ENCODE measurements around the gene GM2A. TPM values are rescaled to one million over a fixed set of nuclear protein-coding genes. Genes with fewer than 3 reads are reported as not detected.

Gene GM2A
- total RNA-seq, 1 experiment from 2014 or later: 90.2 TPM

DNA sequence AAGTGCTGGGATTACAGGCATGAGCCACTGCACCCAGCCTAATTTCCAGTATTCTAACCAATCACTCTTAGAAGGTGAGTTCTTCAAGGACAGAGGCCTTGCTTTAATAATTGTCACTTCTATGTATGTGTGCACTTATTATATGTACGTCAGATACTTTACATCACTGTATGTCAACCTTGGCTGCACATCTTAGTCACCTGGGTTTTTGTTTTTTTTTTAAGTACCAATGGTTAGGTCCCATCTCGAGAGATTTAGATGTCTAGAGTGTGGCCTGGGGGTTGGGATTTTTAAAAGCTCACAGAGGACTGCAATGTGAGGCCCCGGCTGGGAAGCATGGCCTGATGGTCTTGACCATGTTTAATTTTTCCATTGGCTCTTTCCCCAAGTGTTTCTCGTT, 9.9 kb upstream of the GM2A start:
- H3K36me3 ChIP-seq (ENCODE audit: low read depth, low read length): no peaks in the 10 kb centered on the region
- H3K9me3 ChIP-seq (ENCODE audit: low read length): no peaks in the 10 kb centered on the region
- no peak overlapping the region for H3K9ac ChIP-seq (ENCODE audit: low read length)
- H3K4me3 ChIP-seq (ENCODE audit: low read length): no peak overlapping the region
- no peak overlapping the region for H2AFZ ChIP-seq (ENCODE audit: low read length)
- H3K4me2 ChIP-seq (ENCODE audit: low read length): no peak overlapping the region
- DNase-seq (no peak), ATAC-seq (no peak)
- BruUV-seq (replicated peaks): no TSS peak
- ChIA-PET POLR2A (ENCODE audit: unreplicated experiment) (no interaction called here), CTCF (no interaction called here)
- H3K9me2 ChIP-seq (replicated peaks; ENCODE audit: low read length): no peaks in the 10 kb centered on the region
- no peak overlapping the region for H3K27ac ChIP-seq (ENCODE audit: low read length)
- H3K27me3 ChIP-seq (ENCODE audit: low read length): no peaks in the 10 kb centered on the region
- H3K79me2 ChIP-seq (ENCODE audit: low read length): no peaks in the 10 kb centered on the region
- peaks cover 5% of the 10 kb centered on the region for H3K4me1 ChIP-seq (ENCODE audit: insufficient read depth, low read length)
- intact Hi-C loops (cut with micrococcal nuclease): no loop called here
- H3F3A ChIP-seq (ENCODE audit: low read length, unreplicated experiment): no peaks in the 10 kb centered on the region
- no peaks in the 10 kb centered on the region for H4K20me1 ChIP-seq (ENCODE audit: low read length)
- no peak for TF ChIP-seq EZH2phosphoT487 (IDR thresholded peaks at IDR 0.05; ENCODE audit: borderline replicate concordance, low read length)
- no peak for TF ChIP-seq EZH2 (IDR thresholded peaks at IDR 0.05; ENCODE audit: low read length, unreplicated experiment)
- TF ChIP-seq, protein P1, sequence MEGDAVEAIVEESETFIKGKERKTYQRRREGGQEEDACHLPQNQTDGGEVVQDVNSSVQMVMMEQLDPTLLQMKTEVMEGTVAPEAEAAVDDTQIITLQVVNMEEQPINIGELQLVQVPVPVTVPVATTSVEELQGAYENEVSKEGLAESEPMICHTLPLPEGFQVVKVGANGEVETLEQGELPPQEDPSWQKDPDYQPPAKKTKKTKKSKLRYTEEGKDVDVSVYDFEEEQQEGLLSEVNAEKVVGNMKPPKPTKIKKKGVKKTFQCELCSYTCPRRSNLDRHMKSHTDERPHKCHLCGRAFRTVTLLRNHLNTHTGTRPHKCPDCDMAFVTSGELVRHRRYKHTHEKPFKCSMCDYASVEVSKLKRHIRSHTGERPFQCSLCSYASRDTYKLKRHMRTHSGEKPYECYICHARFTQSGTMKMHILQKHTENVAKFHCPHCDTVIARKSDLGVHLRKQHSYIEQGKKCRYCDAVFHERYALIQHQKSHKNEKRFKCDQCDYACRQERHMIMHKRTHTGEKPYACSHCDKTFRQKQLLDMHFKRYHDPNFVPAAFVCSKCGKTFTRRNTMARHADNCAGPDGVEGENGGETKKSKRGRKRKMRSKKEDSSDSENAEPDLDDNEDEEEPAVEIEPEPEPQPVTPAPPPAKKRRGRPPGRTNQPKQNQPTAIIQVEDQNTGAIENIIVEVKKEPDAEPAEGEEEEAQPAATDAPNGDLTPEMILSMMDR (conservative IDR thresholded peaks at IDR 0.05; ENCODE audit: low read depth, low read length): no peak

DNA sequence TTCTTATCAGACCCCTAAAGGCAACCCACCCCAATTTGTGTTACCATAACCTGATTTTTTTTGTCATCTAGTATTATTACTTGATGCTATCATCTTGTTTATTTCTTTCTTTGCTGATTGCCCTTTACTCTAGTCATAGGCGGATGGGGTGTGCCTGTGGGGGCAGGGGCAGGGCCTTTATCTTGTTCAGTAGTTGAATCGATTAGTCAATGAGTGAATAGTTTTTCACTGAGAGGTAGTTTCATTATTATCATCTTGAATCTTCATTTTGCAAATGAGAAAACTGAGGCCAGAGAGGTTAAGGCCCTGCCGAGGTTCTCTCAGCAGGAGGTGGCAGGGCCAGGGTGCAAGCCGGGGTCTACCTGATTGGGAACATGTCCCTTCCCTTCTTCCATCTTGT, 9.4 kb upstream of the GM2A start:
- Histone ChIP-seq H3K9me3 (ENCODE audit: low read length) (no peaks in the 10 kb centered on the region), H3K9ac (ENCODE audit: low read length) (no peak overlapping the region), H3K36me3 (ENCODE audit: low read depth, low read length) (no peaks in the 10 kb centered on the region), H3K4me1 (ENCODE audit: insufficient read depth, low read length) (peaks cover 5% of the 10 kb centered on the region), H3K79me2 (ENCODE audit: low read length) (no peaks in the 10 kb centered on the region), H3K4me3 (ENCODE audit: low read length) (no peak overlapping the region), H3K27ac (ENCODE audit: low read length) (no peak overlapping the region), H3K27me3 (ENCODE audit: low read length) (no peaks in the 10 kb centered on the region), H3K9me2 (replicated peaks; ENCODE audit: low read length) (no peaks in the 10 kb centered on the region), H4K20me1 (ENCODE audit: low read length) (no peaks in the 10 kb centered on the region), H3F3A (ENCODE audit: low read length, unreplicated experiment) (no peaks in the 10 kb centered on the region), H3K4me2 (ENCODE audit: low read length) (no peak overlapping the region), H2AFZ (ENCODE audit: low read length) (no peak overlapping the region)
- POLR2A ChIA-PET (ENCODE audit: unreplicated experiment): no interaction called here
- no peak for TF ChIP-seq EZH2 (IDR thresholded peaks at IDR 0.05; ENCODE audit: low read length, unreplicated experiment)
- TF ChIP-seq, protein P1 (conservative IDR thresholded peaks at IDR 0.05; ENCODE audit: low read depth, low read length): no peak
- TF ChIP-seq EZH2phosphoT487 (IDR thresholded peaks at IDR 0.05; ENCODE audit: borderline replicate concordance, low read length): no peak
- ATAC-seq (no peak), DNase-seq (no peak)
- BruUV-seq (replicated peaks): no TSS peak
- CTCF ChIA-PET: no interaction called here
- intact Hi-C loops (cut with micrococcal nuclease): no loop called here

DNA sequence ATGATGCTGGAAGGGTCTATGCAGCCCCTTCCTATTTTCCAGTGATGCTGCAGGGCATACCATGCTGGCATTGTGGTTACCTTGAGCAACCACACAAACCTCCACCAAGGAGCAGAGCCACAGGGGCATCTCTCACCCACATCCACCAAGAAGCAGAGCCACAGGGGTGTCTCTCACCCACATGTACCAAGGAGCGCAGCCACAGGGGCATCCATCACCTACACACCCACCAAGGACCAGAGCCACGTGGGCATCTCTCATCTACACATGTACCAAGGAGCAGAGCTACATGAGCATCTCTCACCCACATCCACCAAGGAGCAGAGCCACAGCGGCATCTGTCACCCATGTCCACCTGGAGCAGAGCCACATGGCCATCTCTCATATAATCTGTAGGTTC, 8.8 kb upstream of the GM2A start:
- Histone ChIP-seq H3K9me2 (replicated peaks; ENCODE audit: low read length) (no peaks in the 10 kb centered on the region), H4K20me1 (ENCODE audit: low read length) (no peaks in the 10 kb centered on the region), H3K4me2 (ENCODE audit: low read length) (no peak overlapping the region), H3K4me3 (ENCODE audit: low read length) (no peak overlapping the region), H3K27ac (ENCODE audit: low read length) (no peak overlapping the region), H3K9me3 (ENCODE audit: low read length) (no peaks in the 10 kb centered on the region), H3F3A (ENCODE audit: low read length, unreplicated experiment) (no peaks in the 10 kb centered on the region), H3K79me2 (ENCODE audit: low read length) (no peaks in the 10 kb centered on the region), H3K4me1 (ENCODE audit: insufficient read depth, low read length) (peaks cover 5% of the 10 kb centered on the region), H2AFZ (ENCODE audit: low read length) (no peak overlapping the region), H3K36me3 (ENCODE audit: low read depth, low read length) (no peaks in the 10 kb centered on the region), H3K27me3 (ENCODE audit: low read length) (no peaks in the 10 kb centered on the region), H3K9ac (ENCODE audit: low read length) (no peak overlapping the region)
- TF ChIP-seq, protein P1 (conservative IDR thresholded peaks at IDR 0.05; ENCODE audit: low read depth, low read length): no peak
- TF ChIP-seq EZH2 (IDR thresholded peaks at IDR 0.05; ENCODE audit: low read length, unreplicated experiment) (no peak), EZH2phosphoT487 (IDR thresholded peaks at IDR 0.05; ENCODE audit: borderline replicate concordance, low read length) (no peak)
- DNase-seq (no peak), ATAC-seq (no peak)
- no TSS peak for BruUV-seq (replicated peaks)
- POLR2A ChIA-PET (ENCODE audit: unreplicated experiment): no interaction called here
- intact Hi-C loops (cut with micrococcal nuclease): no loop called here
- CTCF ChIA-PET: no interaction called here
